Measurements from ENCODE around the gene DGKQ.

Gene DGKQ

DNA sequence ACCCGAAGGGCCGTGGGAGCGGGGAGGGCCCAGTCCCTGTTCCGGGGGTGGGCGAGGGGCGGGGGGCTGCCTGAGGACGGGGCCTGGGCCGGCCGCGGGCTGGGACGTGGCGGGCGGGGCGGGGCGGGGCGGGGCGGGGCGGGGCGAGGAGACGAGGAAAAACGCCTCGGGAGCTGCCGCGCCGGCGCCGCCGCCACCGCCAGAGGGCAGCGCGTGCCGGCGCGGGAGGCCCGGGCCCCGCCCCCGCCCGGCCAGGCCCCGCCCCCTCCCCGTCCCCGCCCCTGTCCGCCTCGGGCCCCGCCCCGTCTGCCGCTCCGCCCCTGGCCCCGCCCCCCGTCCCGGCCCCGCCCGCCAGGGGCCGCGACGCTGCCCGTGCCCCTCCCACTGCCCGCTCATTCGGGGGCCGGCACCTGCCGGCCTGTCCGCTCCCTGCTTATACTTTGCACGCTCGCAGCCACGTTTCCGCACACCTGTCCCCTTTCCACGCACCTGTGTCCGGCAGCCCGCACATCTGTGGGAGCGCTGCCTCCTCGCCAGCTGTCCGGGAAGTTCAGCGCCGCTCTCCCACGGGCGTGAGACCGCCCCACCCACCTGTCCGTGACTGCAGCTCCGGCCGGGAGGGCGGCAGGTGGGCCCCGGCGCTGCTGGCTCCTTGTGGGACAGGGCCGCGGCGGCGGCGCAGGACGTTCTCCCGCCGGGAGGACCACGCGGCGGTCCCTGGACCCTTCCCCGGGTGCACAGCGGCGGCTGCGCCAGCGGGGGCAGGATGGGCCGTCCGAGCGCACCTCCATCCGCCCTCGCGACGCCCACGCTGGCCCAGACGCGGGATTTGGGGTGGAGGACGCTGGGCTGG is 36.4 kb upstream of the DGKQ start:
- peak overlapping the region; percentile 72 for H3K4me3 ChIP-seq (ENCODE audit: low read depth, low read length)
- TF ChIP-seq, protein P1, sequence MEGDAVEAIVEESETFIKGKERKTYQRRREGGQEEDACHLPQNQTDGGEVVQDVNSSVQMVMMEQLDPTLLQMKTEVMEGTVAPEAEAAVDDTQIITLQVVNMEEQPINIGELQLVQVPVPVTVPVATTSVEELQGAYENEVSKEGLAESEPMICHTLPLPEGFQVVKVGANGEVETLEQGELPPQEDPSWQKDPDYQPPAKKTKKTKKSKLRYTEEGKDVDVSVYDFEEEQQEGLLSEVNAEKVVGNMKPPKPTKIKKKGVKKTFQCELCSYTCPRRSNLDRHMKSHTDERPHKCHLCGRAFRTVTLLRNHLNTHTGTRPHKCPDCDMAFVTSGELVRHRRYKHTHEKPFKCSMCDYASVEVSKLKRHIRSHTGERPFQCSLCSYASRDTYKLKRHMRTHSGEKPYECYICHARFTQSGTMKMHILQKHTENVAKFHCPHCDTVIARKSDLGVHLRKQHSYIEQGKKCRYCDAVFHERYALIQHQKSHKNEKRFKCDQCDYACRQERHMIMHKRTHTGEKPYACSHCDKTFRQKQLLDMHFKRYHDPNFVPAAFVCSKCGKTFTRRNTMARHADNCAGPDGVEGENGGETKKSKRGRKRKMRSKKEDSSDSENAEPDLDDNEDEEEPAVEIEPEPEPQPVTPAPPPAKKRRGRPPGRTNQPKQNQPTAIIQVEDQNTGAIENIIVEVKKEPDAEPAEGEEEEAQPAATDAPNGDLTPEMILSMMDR (IDR thresholded peaks at IDR 0.05; ENCODE audit: insufficient read depth, low read depth, low read length, missing control alignments), result peak; percentile 22
- DNase-seq (ENCODE audit: low read depth), result peak; percentile 71

- peak overlapping the region; percentile 72 for H3K4me3 ChIP-seq (ENCODE audit: low read depth, low read length)
These were observed 35.6 kb upstream of the DGKQ start for GRCh38 chr4:1008840-1009541.

GRCh38 chr4:1006856-1007255 is 33.5 kb upstream of the DGKQ start:
- TF ChIP-seq, protein P1 (IDR thresholded peaks at IDR 0.05; ENCODE audit: insufficient read depth, low read depth, low read length, missing control alignments), result no peak
- no peak overlapping the region for H3K4me3 ChIP-seq (ENCODE audit: low read depth, low read length)
- DNase-seq (ENCODE audit: low read depth), result no peak

More at GRCh38 chr4:1008840-1009541, 35.6 kb upstream of the DGKQ start:
- TF ChIP-seq, protein P1 (IDR thresholded peaks at IDR 0.05; ENCODE audit: insufficient read depth, low read depth, low read length, missing control alignments), result no peak
- DNase-seq (ENCODE audit: low read depth), result peak; percentile 34

GRCh38 chr4:1004557-1005485 is 31.5 kb upstream of the DGKQ start:
- no peak overlapping the region for H3K4me3 ChIP-seq (ENCODE audit: low read depth, low read length)
- no peak for DNase-seq (ENCODE audit: low read depth)
- TF ChIP-seq, protein P1 (IDR thresholded peaks at IDR 0.05; ENCODE audit: insufficient read depth, low read depth, low read length, missing control alignments), result no peak

DNA sequence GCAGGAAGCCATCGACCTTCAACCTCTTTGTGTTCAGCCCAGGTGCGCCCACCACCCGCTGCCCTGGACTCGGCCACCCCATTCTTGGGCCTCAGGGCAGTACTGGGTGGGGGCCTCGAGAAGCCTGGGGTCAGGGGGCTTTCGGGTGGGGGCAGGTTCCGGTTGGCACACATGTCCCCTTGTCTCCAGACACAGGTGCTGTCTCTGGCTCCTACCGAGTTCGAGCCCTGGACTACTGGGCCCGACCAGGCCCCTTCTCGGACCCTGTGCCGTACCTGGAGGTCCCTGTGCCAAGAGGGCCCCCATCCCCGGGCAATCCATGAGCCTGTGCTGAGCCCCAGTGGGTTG is 30.7 kb upstream of the DGKQ start:
- no peak overlapping the region for H3K4me3 ChIP-seq (ENCODE audit: low read depth, low read length)
- TF ChIP-seq, protein P1 (IDR thresholded peaks at IDR 0.05; ENCODE audit: insufficient read depth, low read depth, low read length, missing control alignments), result no peak
- DNase-seq (ENCODE audit: low read depth), result no peak

- no peak for DNase-seq (ENCODE audit: low read depth)
- no peak overlapping the region for H3K4me3 ChIP-seq (ENCODE audit: low read depth, low read length)
- TF ChIP-seq, protein P1 (IDR thresholded peaks at IDR 0.05; ENCODE audit: insufficient read depth, low read depth, low read length, missing control alignments), result no peak
These were observed 30.1 kb upstream of the DGKQ start for GRCh38 chr4:1003271-1004070.
